Measurements from ENCODE around the gene ETFDH. TPM values are rescaled to one million over a fixed set of nuclear protein-coding genes. Genes with fewer than 3 reads are reported as not detected.
A peak's percentile ranks its signal among the peaks of the same experiment; 100 is the strongest.
"Not testable (repeated sequence)": the region's sequence is repeated elsewhere in the genome, so short reads cannot be mapped to it uniquely, and the experiment has no call there.

The ETFDH gene
- total RNA-seq, 1 donor from 2014 or later: 11.5 TPM

DNA sequence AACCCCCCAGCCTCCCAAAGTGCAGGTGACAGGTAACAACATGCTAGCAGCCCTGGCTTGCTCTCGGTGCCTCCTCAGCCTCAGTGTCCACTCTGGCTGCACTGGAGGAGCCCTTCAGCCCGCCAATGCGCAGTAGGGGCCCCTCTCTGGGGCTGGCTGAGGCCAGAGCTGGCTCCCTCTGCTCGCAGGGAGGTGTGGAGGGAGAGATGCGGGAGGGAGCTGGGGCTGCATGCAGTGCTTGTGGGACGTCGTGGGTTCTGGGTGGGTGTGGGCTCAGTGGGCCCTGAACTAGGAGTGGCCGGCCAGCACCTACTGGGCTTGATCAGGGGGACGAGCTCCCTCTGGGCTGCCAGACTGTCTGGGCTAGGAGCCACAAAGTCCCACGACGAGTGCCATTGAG, 14.8 kb upstream of the ETFDH start:
- no peak overlapping the region for H3K4me3 Mint-ChIP-seq (ENCODE audit: unreplicated experiment)
- H3K27me3 Mint-ChIP-seq (ENCODE audit: unreplicated experiment): no peaks in the 10 kb centered on the region
- H3K36me3 Mint-ChIP-seq (ENCODE audit: unreplicated experiment): no peaks in the 10 kb centered on the region
- no peak for DNase-seq
- H3K9me3 Mint-ChIP-seq (ENCODE audit: unreplicated experiment): peaks cover 2% of the 10 kb centered on the region
- no peak overlapping the region for H3K27ac Mint-ChIP-seq (ENCODE audit: unreplicated experiment)
- TF ChIP-seq, protein P1, sequence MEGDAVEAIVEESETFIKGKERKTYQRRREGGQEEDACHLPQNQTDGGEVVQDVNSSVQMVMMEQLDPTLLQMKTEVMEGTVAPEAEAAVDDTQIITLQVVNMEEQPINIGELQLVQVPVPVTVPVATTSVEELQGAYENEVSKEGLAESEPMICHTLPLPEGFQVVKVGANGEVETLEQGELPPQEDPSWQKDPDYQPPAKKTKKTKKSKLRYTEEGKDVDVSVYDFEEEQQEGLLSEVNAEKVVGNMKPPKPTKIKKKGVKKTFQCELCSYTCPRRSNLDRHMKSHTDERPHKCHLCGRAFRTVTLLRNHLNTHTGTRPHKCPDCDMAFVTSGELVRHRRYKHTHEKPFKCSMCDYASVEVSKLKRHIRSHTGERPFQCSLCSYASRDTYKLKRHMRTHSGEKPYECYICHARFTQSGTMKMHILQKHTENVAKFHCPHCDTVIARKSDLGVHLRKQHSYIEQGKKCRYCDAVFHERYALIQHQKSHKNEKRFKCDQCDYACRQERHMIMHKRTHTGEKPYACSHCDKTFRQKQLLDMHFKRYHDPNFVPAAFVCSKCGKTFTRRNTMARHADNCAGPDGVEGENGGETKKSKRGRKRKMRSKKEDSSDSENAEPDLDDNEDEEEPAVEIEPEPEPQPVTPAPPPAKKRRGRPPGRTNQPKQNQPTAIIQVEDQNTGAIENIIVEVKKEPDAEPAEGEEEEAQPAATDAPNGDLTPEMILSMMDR (IDR thresholded peaks at IDR 0.05; ENCODE audit: partially characterized antibody, unreplicated experiment): no peak
- H3K4me1 Mint-ChIP-seq (ENCODE audit: low read depth, unreplicated experiment): no peaks in the 10 kb centered on the region

- H3K4me1 Mint-ChIP-seq (ENCODE audit: low read depth, unreplicated experiment); H3K27ac Mint-ChIP-seq (ENCODE audit: unreplicated experiment); H3K27me3 Mint-ChIP-seq (ENCODE audit: unreplicated experiment); DNase-seq; H3K36me3 Mint-ChIP-seq (ENCODE audit: unreplicated experiment); H3K9me3 Mint-ChIP-seq (ENCODE audit: unreplicated experiment); H3K4me3 Mint-ChIP-seq (ENCODE audit: unreplicated experiment): not testable (repeated sequence)
Measured at GRCh38 chr4:158663255-158663654, 8.8 kb upstream of the ETFDH start.

DNA sequence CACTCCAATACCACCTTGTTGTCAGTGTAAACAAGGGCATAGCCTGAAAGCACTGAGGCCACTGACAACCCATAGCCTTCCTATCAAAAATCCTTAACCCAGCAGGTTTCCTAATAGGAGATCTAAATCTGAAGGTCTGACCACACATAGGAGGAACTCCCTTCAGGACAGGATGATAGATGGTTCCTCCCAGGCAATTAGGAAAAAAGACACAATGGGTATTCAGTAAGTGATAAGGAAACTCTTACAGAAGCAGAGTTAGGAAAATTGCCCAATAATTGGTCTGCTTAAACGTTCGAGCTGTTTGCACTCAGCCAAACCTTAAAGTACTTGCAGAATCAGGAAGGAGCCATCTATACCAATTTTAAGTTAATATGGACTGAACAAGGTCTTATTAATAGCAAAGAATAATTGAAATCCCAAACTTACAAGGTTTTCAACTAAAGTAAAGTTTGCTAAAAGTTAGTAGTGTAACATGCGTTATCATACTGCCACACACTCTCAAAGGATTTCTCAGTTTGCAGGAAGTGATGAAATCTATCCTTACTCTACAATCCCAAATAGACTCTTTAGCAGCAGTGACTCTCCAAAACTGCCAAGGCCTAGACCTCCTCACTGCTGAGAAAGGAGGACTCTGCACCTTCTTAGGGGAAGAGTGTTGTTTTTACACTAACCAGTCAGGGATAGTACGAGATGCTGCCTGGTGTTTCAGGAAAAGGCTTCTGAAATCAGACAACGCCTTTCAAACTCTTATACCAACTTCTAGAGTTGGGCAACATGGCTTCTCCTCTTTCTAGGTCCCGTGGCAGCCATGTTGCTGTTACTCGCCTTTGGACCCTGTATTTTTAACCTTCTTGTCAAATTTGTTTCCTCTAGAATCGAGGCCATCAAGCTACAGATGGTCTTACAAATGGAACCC, 8.1 kb upstream of the ETFDH start:
- DNase-seq; H3K36me3 Mint-ChIP-seq (ENCODE audit: unreplicated experiment); H3K27me3 Mint-ChIP-seq (ENCODE audit: unreplicated experiment); H3K4me3 Mint-ChIP-seq (ENCODE audit: unreplicated experiment); H3K9me3 Mint-ChIP-seq (ENCODE audit: unreplicated experiment); H3K27ac Mint-ChIP-seq (ENCODE audit: unreplicated experiment); H3K4me1 Mint-ChIP-seq (ENCODE audit: low read depth, unreplicated experiment): not testable (repeated sequence)

DNA sequence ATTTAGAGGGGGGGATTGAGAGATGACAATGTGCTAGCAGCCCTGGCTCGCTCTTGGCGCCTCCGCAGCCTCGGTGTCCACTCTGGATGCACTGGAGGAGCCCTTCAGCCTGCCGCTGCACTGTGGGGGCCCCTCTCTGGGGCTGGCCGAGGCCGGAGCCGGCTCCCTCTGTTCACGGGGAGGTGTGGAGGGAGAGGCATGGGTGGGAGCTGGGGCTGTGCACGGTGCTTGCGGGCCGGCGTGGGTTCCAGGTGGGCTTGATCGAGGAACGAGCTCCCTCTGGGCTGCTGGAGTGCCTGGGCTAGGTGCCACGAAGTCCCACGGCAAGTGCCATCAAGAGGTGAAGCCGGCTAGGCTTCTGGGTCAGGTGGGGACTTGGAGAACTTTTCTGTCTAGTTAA, 7.3 kb upstream of the ETFDH start:
- no peak overlapping the region for H3K4me3 Mint-ChIP-seq (ENCODE audit: unreplicated experiment)
- peaks cover 3% of the 10 kb centered on the region for H3K9me3 Mint-ChIP-seq (ENCODE audit: unreplicated experiment)
- H3K36me3 Mint-ChIP-seq (ENCODE audit: unreplicated experiment): peaks cover 5% of the 10 kb centered on the region
- no peaks in the 10 kb centered on the region for H3K27me3 Mint-ChIP-seq (ENCODE audit: unreplicated experiment)
- no peaks in the 10 kb centered on the region for H3K4me1 Mint-ChIP-seq (ENCODE audit: low read depth, unreplicated experiment)
- no peak overlapping the region for H3K27ac Mint-ChIP-seq (ENCODE audit: unreplicated experiment)
- TF ChIP-seq, protein P1 (IDR thresholded peaks at IDR 0.05; ENCODE audit: partially characterized antibody, unreplicated experiment): no peak
- no peak for DNase-seq

DNA sequence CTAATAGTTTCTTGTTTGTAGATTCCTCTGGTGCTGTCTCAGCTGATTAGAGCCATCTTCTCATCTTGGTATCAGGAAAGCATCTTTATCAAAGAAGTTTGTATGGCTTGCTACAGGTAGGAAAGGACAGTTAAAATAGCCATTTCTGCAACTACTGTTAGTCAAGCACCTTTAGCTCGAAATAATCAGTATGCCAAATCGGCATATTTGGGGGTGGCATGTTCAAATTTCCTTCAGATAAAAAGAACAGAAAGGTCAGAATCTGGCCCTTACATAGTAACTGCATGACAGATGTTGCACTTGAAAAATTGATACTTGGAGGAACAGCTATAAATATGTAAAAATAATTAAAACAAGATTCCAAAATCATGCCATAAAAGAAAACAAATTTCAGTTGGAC, 5.2 kb upstream of the ETFDH start:
- Mint-ChIP-seq H3K27ac (ENCODE audit: unreplicated experiment) (no peak overlapping the region), H3K9me3 (ENCODE audit: unreplicated experiment) (peaks cover 12% of the 10 kb centered on the region), H3K27me3 (ENCODE audit: unreplicated experiment) (peaks cover 7% of the 10 kb centered on the region), H3K4me3 (ENCODE audit: unreplicated experiment) (no peak overlapping the region), H3K4me1 (ENCODE audit: low read depth, unreplicated experiment) (peaks cover 8% of the 10 kb centered on the region), H3K36me3 (ENCODE audit: unreplicated experiment) (peaks cover 5% of the 10 kb centered on the region)
- TF ChIP-seq, protein P1 (IDR thresholded peaks at IDR 0.05; ENCODE audit: partially characterized antibody, unreplicated experiment): no peak
- no peak for DNase-seq

- Mint-ChIP-seq H3K36me3 (ENCODE audit: unreplicated experiment) (peaks cover 5% of the 10 kb centered on the region), H3K4me1 (ENCODE audit: low read depth, unreplicated experiment) (peaks cover 9% of the 10 kb centered on the region), H3K27ac (ENCODE audit: unreplicated experiment) (no peak overlapping the region), H3K27me3 (ENCODE audit: unreplicated experiment) (peaks cover 10% of the 10 kb centered on the region), H3K4me3 (ENCODE audit: unreplicated experiment) (no peak overlapping the region), H3K9me3 (ENCODE audit: unreplicated experiment) (peaks cover 19% of the 10 kb centered on the region)
- TF ChIP-seq, protein P1 (IDR thresholded peaks at IDR 0.05; ENCODE audit: partially characterized antibody, unreplicated experiment): peak; percentile 88
- peak; percentile 65 for DNase-seq
Measured at GRCh38 chr4:158667651-158668198, 4.4 kb upstream of the ETFDH start.
